NCI-H526 treated with DMSO at 0.1 percent for 48 hours (cell line): ENCODE data around the gene AUH.

Source experiments
- DNase-seq: peaks from one replicate; lab custom pipeline; 2025; lab: John Stamatoyannopoulos, UW

AUH gene

DNA sequence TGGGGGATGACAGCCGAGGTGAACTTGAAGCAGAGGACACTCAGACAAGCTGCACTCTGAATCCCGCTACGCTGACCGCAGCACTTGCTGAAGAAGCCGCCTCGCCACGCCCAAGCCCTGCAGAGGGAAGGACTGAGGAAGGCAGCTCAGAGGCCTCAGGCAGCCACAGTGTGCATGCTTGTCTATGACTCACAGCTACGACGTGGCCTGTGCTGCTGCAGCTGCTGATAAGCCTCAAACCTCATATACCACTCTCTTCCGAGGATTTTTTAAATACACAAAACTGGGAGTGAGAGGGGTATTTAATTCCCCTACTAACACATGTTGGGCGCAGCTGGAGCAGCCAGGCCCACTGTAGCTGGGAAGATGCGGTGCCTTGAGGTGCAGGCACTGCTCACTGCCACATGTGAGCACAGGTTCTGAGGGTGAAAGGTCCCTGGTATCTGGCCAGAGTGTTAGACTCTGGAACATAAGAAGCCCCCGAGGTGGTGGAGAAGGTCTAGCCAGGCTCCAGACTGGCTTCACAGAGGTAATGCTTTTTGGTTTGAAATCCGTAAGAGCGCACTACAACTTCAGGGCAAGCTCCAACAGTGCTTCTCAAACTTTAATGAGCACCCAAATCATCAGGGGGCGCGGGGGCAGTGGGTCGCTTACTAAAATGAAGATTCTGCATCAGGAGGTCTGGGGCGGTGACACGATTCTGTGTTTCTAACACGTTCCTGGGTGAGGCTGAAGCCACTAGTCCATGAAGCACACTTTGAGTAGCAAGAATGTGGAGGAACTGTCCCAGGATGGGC lies 196.8 kb downstream of the AUH start:
- no peak for DNase-seq
